Measurements from ENCODE around the gene ABCB7. TPM values are rescaled to one million over a fixed set of nuclear protein-coding genes. Genes with fewer than 3 reads are reported as not detected.
"Not testable (repeated sequence)": the region's sequence is repeated elsewhere in the genome, so short reads cannot be mapped to it uniquely, and the experiment has no call there.

The ABCB7 gene
- total RNA-seq, 2 donors from 2014 or later = 21.6 to 76.9 TPM

DNA sequence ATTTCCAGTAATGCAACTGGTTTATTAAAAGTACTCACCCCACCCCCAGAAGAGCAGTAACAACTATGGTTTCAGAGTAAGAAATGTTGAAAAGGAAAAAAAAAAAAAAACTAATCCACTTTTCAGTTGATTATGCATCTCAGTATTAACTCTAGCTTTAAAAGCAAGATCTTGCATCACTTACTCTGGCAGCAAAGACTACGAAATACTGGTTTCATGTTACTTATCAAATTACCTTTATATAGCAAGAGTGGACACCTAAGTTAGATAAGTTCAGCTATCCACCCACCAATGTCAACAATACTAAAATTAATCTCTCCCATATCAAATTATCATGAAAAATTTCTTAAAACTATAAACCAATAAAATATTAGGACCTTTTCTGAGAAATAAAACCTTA, 105.0 kb downstream of the ABCB7 start:
- H3K4me3 Mint-ChIP-seq = no peak overlapping the region
- H3K4me1 Mint-ChIP-seq = no peaks in the 10 kb centered on the region
- ATAC-seq (replicated peaks) = no peak
- peaks cover 25% of the 10 kb centered on the region for H3K36me3 Mint-ChIP-seq (ENCODE audit: low read depth)
- no peaks in the 10 kb centered on the region for H3K27me3 Mint-ChIP-seq
- H3K9me3 Mint-ChIP-seq = peaks cover 3% of the 10 kb centered on the region
- H3K27ac Mint-ChIP-seq = no peak overlapping the region

- Mint-ChIP-seq H3K27me3 (no peaks in the 10 kb centered on the region), H3K9me3 (peaks cover 3% of the 10 kb centered on the region), H3K27ac (no peak overlapping the region), H3K4me1 (no peaks in the 10 kb centered on the region), H3K4me3 (no peak overlapping the region), H3K36me3 (ENCODE audit: low read depth) (no peaks in the 10 kb centered on the region)
- no peak for ATAC-seq (replicated peaks)
Measured at GRCh38 chrX:75045369-75045768, 110.7 kb downstream of the ABCB7 start.

DNA sequence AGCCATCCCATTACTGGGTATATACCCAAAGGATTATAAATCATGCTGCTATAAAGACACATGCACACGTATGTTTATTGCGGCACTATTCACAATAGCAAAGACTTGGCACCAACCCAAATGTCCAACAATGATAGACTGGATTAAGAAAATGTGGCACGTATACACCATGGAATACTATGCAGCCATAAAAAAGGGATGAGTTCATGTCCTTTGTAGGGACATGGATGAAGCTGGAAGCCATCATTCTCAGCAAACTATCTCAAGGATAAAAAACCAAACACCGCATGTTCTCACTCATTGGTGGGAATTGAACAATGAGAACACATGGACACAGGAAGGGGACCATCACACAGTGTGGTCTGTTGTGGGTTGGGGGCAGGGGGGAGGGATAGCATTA, 111.9 kb downstream of the ABCB7 start:
- not testable (repeated sequence) for H3K9me3 Mint-ChIP-seq; H3K36me3 Mint-ChIP-seq (ENCODE audit: low read depth); ATAC-seq (replicated peaks); H3K27me3 Mint-ChIP-seq; H3K4me1 Mint-ChIP-seq; H3K27ac Mint-ChIP-seq; H3K4me3 Mint-ChIP-seq

DNA sequence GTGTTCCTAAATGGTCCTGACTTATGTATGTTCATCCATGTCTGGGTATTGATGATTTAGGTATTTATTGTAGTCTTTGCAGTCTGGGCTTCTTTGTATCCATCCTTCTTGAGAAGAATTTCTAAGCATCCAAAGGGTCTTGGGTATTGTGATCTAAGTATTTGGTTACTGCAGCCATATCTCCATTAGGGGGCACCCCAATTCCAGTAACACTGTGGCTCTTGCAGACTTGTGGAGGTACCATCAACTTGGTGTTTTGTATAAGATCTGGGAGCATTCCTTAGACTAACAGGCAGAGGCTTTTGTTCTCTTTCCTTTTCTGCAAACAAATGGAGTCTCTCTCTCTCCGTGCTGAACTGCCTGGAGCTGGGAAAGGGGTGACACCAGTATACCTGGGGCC, 117.2 kb downstream of the ABCB7 start:
- Mint-ChIP-seq H3K4me1 (no peaks in the 10 kb centered on the region), H3K9me3 (peaks cover 14% of the 10 kb centered on the region), H3K27me3 (no peaks in the 10 kb centered on the region), H3K36me3 (ENCODE audit: low read depth) (no peaks in the 10 kb centered on the region), H3K27ac (no peak overlapping the region), H3K4me3 (no peak overlapping the region)
- no peak for ATAC-seq (replicated peaks)

Other genes starting within 250 kb of the ABCB7 start
- gene NEXMIF, start 230.8 kb downstream of the ABCB7 start, total RNA-seq = 1 to 10 TPM in 1 of 2 donors, under 1 TPM in 1; 0.24 to 2.8 TPM
- 100 to 1,000 TPM in 1 of 2 donors, 10 to 100 TPM in 1; 34.4 to 201 TPM for gene UPRT, start 117.8 kb upstream of the ABCB7 start, total RNA-seq